BE2C (cell line): ENCODE measurements around the gene FASTK.
A peak's percentile ranks its signal among the peaks of the same experiment; 100 is the strongest.

ENCODE experiments used
- DNase-seq: peaks from one replicate; pipeline ENCODE4 v3.0.0-alpha.2; 2020
- H3K27me3 ChIP-seq: fragments of 250-450 bp; sonication (Bioruptor Pico); 2 replicates; pipeline ENCODE4 v1.5.1; 2020; ENCODE audit warnings: mild to moderate bottlenecking
- H3K36me3 ChIP-seq: fragments of 250-450 bp; sonication (Bioruptor Pico); 2 replicates; pipeline ENCODE4 v1.5.1; 2020; ENCODE audit warnings: mild to moderate bottlenecking
- H3K4me1 ChIP-seq: fragments of 250-450 bp; sonication (Bioruptor Pico); 2 replicates; pipeline ENCODE4 v1.5.1; 2020
- H3K4me3 ChIP-seq: 2 replicates; pipeline ENCODE4 v1.5.1; 2011; ENCODE audit warnings: low read depth, low read length
- H3K9me3 ChIP-seq: fragments of 250-450 bp; sonication (Bioruptor Pico); 2 replicates; pipeline ENCODE4 v1.5.1; 2020
- TF ChIP-seq, protein P1 (sequence below): IDR thresholded peaks from 2 replicates; pipeline ENCODE4 v1.5.1; 2012; ENCODE audit warnings: mild to moderate bottlenecking, low read depth, low read length

FASTK gene

DNA sequence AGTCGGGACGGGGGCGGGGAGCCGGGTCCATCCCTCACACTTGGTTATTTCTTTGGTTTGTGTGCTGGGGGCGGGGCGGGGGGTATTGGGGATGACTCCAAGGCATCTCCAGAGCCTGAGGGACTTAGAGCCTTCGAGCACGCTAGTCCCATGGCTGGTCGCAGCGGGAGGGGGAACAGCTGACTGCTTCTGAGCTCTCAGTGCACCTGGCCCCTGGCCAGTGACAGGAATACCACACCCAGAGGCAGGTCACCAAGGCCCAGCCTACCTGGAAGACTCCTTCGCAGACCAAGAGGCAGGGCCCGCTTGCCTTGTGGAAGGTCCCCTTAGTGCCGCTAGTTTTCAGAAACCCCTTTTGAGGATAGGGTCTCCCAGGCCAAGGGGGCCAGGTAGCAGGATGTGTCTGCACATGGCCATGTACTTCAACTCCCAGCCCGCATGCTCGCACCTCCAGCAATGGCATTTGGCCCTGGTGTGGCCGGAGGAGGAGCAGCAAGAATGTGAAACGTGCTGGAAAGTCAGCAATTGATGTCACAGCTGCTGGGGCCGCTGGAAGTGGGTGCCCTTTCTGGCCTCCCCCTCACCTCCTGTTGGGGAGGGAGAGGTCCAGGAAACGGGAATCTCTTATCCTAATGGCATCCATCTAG, 46.0 kb upstream of the FASTK start:
- Histone ChIP-seq H3K4me1 (peaks cover 2% of the 10 kb centered on the region), H3K9me3 (no peaks in the 10 kb centered on the region), H3K4me3 (no peak overlapping the region), H3K36me3 (peaks cover 77% of the 10 kb centered on the region), H3K27me3 (no peaks in the 10 kb centered on the region)
- TF ChIP-seq, protein P1, sequence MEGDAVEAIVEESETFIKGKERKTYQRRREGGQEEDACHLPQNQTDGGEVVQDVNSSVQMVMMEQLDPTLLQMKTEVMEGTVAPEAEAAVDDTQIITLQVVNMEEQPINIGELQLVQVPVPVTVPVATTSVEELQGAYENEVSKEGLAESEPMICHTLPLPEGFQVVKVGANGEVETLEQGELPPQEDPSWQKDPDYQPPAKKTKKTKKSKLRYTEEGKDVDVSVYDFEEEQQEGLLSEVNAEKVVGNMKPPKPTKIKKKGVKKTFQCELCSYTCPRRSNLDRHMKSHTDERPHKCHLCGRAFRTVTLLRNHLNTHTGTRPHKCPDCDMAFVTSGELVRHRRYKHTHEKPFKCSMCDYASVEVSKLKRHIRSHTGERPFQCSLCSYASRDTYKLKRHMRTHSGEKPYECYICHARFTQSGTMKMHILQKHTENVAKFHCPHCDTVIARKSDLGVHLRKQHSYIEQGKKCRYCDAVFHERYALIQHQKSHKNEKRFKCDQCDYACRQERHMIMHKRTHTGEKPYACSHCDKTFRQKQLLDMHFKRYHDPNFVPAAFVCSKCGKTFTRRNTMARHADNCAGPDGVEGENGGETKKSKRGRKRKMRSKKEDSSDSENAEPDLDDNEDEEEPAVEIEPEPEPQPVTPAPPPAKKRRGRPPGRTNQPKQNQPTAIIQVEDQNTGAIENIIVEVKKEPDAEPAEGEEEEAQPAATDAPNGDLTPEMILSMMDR, result no peak
- DNase-seq, result no peak

DNA sequence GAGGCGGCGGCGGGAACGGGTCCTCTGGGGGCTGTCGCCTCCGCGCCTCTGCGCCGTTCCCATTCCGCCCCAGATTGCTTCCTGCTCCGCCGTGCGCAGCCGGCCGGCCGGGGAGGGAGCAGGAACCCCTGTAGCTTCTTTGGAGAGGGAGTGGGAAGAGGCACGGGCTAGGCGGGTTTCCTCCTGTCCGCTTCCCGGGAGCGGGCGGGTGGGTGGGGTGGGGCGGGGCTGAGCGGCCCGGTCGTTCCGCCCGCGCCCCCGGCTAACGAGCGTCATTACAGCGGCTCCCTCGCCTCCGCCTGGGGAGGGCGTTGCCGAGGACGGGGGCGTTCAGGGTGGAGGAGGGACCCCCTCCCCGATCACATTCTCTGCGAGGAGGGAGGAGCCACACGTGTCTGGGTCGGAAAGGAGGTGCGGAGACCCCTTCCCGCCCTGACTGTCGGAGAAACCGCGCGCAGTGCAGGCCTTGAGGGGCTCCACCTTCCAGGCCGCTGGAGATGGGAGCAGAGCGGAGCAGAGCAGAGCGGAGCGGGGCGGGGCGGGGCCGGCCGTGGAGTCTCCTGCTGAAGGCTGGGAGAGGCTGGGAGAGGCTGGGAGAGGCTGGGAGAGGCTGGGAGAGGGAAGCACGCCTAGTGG, 45.4 kb upstream of the FASTK start:
- Histone ChIP-seq H3K4me1 (no peaks in the 10 kb centered on the region), H3K27me3 (no peaks in the 10 kb centered on the region), H3K9me3 (no peaks in the 10 kb centered on the region), H3K36me3 (peaks cover 77% of the 10 kb centered on the region), H3K4me3 (no peak overlapping the region)
- no peak for DNase-seq
- TF ChIP-seq, protein P1, result no peak

DNA sequence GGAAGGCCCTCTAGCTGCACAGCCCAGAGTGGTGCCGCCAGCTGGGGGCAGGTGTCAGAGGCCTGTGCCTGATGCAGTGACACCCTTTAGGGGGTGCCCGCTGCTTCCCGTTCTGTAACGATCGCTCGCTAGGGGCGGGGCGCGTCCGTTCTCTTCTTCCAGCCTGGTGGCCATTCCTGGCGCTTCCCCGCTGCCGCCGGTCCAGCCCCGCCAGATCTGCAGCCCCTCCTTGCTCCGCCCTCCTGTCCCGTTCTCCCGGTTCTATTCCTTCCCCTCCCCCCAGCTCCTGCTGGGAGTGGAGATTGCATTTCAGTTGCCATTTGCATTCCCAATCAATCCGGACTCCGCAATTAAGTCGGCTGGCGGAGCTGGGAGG, 44.8 kb upstream of the FASTK start:
- Histone ChIP-seq H3K4me3 (no peak overlapping the region), H3K27me3 (no peaks in the 10 kb centered on the region), H3K4me1 (no peaks in the 10 kb centered on the region), H3K9me3 (no peaks in the 10 kb centered on the region), H3K36me3 (peaks cover 77% of the 10 kb centered on the region)
- DNase-seq, result no peak
- TF ChIP-seq, protein P1, result no peak

DNA sequence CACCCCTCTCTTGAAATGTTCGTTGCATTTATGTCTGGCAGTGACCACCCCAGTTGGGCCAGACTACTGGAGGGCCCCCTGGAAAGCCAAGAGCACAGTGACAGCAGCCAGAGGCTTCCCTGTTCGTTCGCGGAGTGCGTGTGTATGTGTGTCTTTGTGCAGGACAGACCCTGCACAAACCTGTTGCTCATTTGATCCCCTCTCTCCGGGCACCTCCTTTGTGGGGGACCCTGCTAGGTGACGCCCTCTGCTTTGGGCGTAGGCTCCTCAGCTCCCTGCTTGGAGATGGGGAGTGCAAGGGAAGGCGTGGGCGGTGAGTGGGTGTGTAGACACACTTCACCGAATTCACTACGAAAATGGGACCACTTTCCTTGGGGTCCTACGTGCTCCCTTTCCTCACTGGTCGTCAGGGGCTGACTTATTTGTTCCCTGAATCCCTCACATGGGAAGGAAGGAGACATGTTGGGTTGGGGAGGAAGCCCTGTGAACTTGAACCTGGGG, 44.3 kb upstream of the FASTK start:
- no peak for DNase-seq
- Histone ChIP-seq H3K4me1 (no peaks in the 10 kb centered on the region), H3K9me3 (no peaks in the 10 kb centered on the region), H3K27me3 (no peaks in the 10 kb centered on the region), H3K36me3 (peaks cover 77% of the 10 kb centered on the region), H3K4me3 (no peak overlapping the region)
- TF ChIP-seq, protein P1, result no peak

DNA sequence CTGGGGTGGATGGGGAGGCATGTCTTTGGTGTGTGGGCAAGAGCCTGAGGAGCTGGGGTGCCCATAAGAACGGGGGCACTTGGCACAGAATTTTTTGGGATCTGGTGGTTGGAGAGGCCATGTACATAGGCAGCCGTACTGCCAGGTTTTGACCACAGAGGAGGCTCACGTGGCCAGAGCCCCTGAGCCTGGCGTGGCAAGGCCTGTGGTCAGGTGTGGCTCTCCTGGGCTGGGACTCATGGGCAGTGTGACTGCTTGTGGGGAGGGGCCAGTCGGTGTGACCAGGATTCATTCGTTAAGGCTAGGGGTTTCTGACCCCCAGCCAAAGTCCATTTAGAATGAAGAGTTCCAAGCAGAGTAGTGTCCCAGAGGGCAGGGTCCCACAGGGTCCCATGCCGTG, 43.9 kb upstream of the FASTK start:
- DNase-seq, result no peak
- Histone ChIP-seq H3K4me1 (no peaks in the 10 kb centered on the region), H3K27me3 (no peaks in the 10 kb centered on the region), H3K9me3 (no peaks in the 10 kb centered on the region), H3K4me3 (no peak overlapping the region), H3K36me3 (peaks cover 77% of the 10 kb centered on the region)
- TF ChIP-seq, protein P1, result no peak

DNA sequence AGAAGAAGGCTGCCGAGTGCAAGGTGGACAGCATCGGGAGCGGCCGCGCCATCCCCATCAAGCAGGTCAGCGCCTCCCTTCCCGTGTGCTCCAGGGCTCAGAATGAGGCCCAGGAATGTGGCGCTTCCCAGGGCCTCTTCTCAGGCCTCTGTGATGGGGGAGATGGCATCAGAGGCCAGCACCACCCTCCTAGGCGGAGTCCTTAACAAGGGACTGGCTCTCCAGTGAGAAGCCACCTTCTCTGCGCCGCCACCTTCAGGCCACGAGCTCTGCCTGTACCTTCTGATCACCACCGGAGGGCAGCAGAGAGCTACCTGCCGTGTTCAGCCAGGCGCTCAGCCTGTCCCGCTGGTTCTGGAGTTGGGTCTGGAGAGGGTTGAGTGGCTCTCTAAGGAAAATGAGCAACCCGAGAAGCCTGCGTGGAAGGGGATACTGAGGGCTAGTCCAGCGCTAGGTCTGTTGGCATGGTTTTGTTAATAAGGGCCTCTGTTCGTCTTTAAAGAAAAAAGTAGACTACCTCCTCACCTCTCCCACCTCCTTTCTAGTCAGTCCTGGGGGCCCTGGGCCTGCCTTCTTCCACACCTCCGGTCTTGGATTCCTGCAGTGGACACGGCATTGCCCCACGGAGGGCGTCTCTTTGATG, 43.3 kb upstream of the FASTK start:
- DNase-seq, result peak; percentile 87
- H3K9me3 ChIP-seq, result no peaks in the 10 kb centered on the region
- no peaks in the 10 kb centered on the region for H3K4me1 ChIP-seq
- TF ChIP-seq, protein P1, result peak; percentile 100
- no peak overlapping the region for H3K4me3 ChIP-seq
- no peaks in the 10 kb centered on the region for H3K27me3 ChIP-seq
- peaks cover 77% of the 10 kb centered on the region for H3K36me3 ChIP-seq
